SH-SY5Y (cell line): ENCODE measurements around the gene TSPAN5.

Experiments used
- GATA2 ChIP-seq: IDR thresholded peaks from 2 replicates; pipeline ENCODE4 v1.6.1; 2011; ENCODE audit warnings: mild to moderate bottlenecking, low read depth, low read length
- GATA3 ChIP-seq: IDR thresholded peaks from 2 replicates; pipeline ENCODE4 v1.6.1; 2011; ENCODE audit warnings: low read depth, mild to moderate bottlenecking, low read length, moderate library complexity

DNA sequence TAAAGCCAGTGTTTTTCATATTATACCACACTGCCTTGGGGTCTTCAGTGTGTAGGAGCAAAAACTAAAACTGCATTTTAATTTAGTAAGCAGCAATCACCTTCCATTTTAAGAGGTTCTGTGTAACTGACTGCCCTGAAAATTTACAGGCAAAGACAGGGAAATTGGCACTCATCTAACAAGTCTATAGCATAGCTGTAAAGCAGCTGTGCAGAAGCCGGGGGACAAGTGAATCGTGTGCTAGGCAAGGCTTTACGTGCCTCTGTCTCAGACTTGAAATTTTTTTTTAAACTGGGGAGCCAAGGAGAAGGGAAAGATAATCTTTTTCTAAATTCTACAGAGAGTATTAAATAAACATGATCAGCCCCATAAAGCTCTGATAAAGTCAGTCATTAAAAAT, 39.7 kb downstream of the TSPAN5 start:
- TF ChIP-seq GATA2 (no peak), GATA3 (no peak)
